MCF 10A (cell line): ENCODE measurements around the gene ADH7. TPM values are rescaled to one million over a fixed set of nuclear protein-coding genes. Genes with fewer than 3 reads are reported as not detected.

ENCODE experiments used
- BruUV-seq: library from RNA; stranded (reverse); fragments of 400-500 nt; replicated peaks from 2 replicates; lab custom pipeline; 2021; lab: Mats Ljungman, UMichigan
- CTCF ChIA-PET: fragments of 300-600 bp; sonication (Branson Sonifier 250); formaldehyde crosslinking; extraction: SDS; loops from one replicate; lab custom pipeline; 2021; ENCODE audit warnings: antibody characterized with exemption, inconsistent platforms; lab: Yijun Ruan, JAX
- POLR2A ChIA-PET: fragments of 300-600, 350-650 bp; sonication (Branson Sonifier 250); formaldehyde crosslinking; extraction: SDS; loops from one replicate; lab custom pipeline; 2020; ENCODE audit warnings: antibody characterized with exemption, inconsistent platforms; lab: Yijun Ruan, JAX
- DNase-seq: peaks from one replicate; pipeline ENCODE4 v3.0.0-alpha.2; 2018; ENCODE audit not compliant: unreplicated experiment
- H3K27ac Mint-ChIP-seq: one replicate; pipeline ENCODE4 v1.8.0; 2022; ENCODE audit warnings: mild to moderate bottlenecking, low read depth, mixed read lengths; ENCODE audit not compliant: unreplicated experiment
- H3K27me3 Mint-ChIP-seq: one replicate; pipeline ENCODE4 v1.8.0; 2022; ENCODE audit warnings: mixed read lengths; ENCODE audit not compliant: insufficient read depth, unreplicated experiment
- H3K36me3 Mint-ChIP-seq: one replicate; pipeline ENCODE4 v1.8.0; 2022; ENCODE audit warnings: mild to moderate bottlenecking, moderate library complexity, mixed read lengths; ENCODE audit not compliant: insufficient read depth, unreplicated experiment
- H3K4me1 Mint-ChIP-seq: one replicate; pipeline ENCODE4 v1.8.0; 2022; ENCODE audit warnings: mixed read lengths; ENCODE audit not compliant: insufficient read depth, unreplicated experiment
- H3K4me3 Mint-ChIP-seq: one replicate; pipeline ENCODE4 v1.8.0; 2022; ENCODE audit warnings: mild to moderate bottlenecking, moderate library complexity, mixed read lengths; ENCODE audit not compliant: unreplicated experiment
- H3K9me3 Mint-ChIP-seq: one replicate; pipeline ENCODE4 v1.8.0; 2022; ENCODE audit warnings: mixed read lengths; ENCODE audit not compliant: unreplicated experiment
- intact Hi-C: fragments of 100-400 bp; cut with micrococcal nuclease; formaldehyde crosslinking; loops from 2 replicates; pipeline ENCODE4 v1.14.1; 2022
- total RNA-seq: library from RNA; stranded (reverse); gene quantifications from 2 replicates; pipeline ENCODE4 v1.2.3, GENCODE V29; 2022
- TF ChIP-seq, protein P1 (sequence below): fragments of 200-600 bp; IDR thresholded peaks from one replicate; pipeline ENCODE4 v1.8.0; 2022; ENCODE audit warnings: antibody characterized with exemption, mild to moderate bottlenecking; ENCODE audit not compliant: unreplicated experiment

ADH7 gene
- total RNA-seq, 1 experiment from 2014 or later, result not detected

- intact Hi-C loops, result no loop called here
- TF ChIP-seq, protein P1, sequence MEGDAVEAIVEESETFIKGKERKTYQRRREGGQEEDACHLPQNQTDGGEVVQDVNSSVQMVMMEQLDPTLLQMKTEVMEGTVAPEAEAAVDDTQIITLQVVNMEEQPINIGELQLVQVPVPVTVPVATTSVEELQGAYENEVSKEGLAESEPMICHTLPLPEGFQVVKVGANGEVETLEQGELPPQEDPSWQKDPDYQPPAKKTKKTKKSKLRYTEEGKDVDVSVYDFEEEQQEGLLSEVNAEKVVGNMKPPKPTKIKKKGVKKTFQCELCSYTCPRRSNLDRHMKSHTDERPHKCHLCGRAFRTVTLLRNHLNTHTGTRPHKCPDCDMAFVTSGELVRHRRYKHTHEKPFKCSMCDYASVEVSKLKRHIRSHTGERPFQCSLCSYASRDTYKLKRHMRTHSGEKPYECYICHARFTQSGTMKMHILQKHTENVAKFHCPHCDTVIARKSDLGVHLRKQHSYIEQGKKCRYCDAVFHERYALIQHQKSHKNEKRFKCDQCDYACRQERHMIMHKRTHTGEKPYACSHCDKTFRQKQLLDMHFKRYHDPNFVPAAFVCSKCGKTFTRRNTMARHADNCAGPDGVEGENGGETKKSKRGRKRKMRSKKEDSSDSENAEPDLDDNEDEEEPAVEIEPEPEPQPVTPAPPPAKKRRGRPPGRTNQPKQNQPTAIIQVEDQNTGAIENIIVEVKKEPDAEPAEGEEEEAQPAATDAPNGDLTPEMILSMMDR, result no peak
- Mint-ChIP-seq H3K36me3 (no peaks in the 10 kb centered on the region), H3K27me3 (no peaks in the 10 kb centered on the region), H3K4me3 (no peak overlapping the region), H3K4me1 (peaks cover 7% of the 10 kb centered on the region), H3K27ac (no peak overlapping the region), H3K9me3 (no peaks in the 10 kb centered on the region)
- ChIA-PET CTCF (interaction anchor here (0.7 to 1.8 kb wide), 3 partner anchors 9 to 60 kb away, joined by 3 to 7 read pairs (median 4); no protein-coding TSS in a partner anchor), POLR2A (interaction anchor here (1.1 kb wide), 1 partner anchor 8 kb away, joined by 3 read pairs; no protein-coding TSS in a partner anchor)
- no TSS peak for BruUV-seq
- DNase-seq, result no peak
Observed at GRCh38 chr4:99395595-99396364, 39.4 kb downstream of the ADH7 start.

- no TSS peak for BruUV-seq
- Mint-ChIP-seq H3K4me1 (peaks cover 7% of the 10 kb centered on the region), H3K9me3 (no peaks in the 10 kb centered on the region), H3K27me3 (no peaks in the 10 kb centered on the region), H3K4me3 (no peak overlapping the region), H3K36me3 (no peaks in the 10 kb centered on the region), H3K27ac (no peak overlapping the region)
- TF ChIP-seq, protein P1, result no peak
- ChIA-PET POLR2A (interaction anchor here (0.6 to 1.1 kb wide), 2 partner anchors 9 to 30 kb away, joined by 3 read pairs; no protein-coding TSS in a partner anchor), CTCF (interaction anchor here (1.8 kb wide), 1 partner anchor 10 kb away, joined by 7 read pairs; no protein-coding TSS in a partner anchor)
- intact Hi-C loops, result no loop called here
- DNase-seq, result no peak
Observed at GRCh38 chr4:99394896-99395295, 40.2 kb downstream of the ADH7 start.

DNA sequence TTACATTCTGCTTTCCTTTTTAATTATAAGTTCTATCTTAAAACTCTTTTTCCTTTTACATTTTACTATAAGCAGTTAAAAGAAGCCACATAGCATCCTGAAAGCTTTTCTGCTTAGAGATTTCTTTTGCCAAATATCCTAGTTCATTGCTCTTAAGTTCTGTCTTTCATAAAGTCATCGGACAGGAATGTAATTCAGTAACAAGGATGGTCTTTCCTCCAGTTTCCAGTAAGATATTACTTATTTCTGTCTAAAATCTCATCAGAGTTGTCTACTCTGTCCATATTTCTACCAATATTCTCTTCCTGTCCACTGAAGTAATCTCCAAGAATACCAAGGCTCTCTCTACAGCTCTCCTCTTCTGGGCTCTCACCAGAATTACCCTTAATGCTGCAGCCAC, 45.1 kb downstream of the ADH7 start:
- intact Hi-C loops, result no loop called here
- CTCF ChIA-PET, result interaction anchor here (0.7 kb wide), 1 partner anchor 12 kb away, joined by 3 read pairs; no protein-coding TSS in a partner anchor
- POLR2A ChIA-PET, result no interaction called here
- no peaks in the 10 kb centered on the region for H3K27me3 Mint-ChIP-seq
- peaks cover 9% of the 10 kb centered on the region for H3K9me3 Mint-ChIP-seq
- DNase-seq, result no peak
- H3K4me3 Mint-ChIP-seq, result no peak overlapping the region
- TF ChIP-seq, protein P1, result no peak
- H3K27ac Mint-ChIP-seq, result no peak overlapping the region
- no peaks in the 10 kb centered on the region for H3K36me3 Mint-ChIP-seq
- H3K4me1 Mint-ChIP-seq, result peaks cover 2% of the 10 kb centered on the region
- no TSS peak for BruUV-seq

GRCh38 chr4:99389606-99390005, 45.5 kb downstream of the ADH7 start:
- no peaks in the 10 kb centered on the region for H3K27me3 Mint-ChIP-seq
- no peak overlapping the region for H3K4me3 Mint-ChIP-seq
- peaks cover 9% of the 10 kb centered on the region for H3K9me3 Mint-ChIP-seq
- ChIA-PET CTCF (interaction anchor here (0.7 kb wide), 1 partner anchor 12 kb away, joined by 3 read pairs; no protein-coding TSS in a partner anchor), POLR2A (no interaction called here)
- no TSS peak for BruUV-seq
- H3K4me1 Mint-ChIP-seq, result no peaks in the 10 kb centered on the region
- H3K36me3 Mint-ChIP-seq, result no peaks in the 10 kb centered on the region
- no peak for DNase-seq
- TF ChIP-seq, protein P1, result no peak
- no peak overlapping the region for H3K27ac Mint-ChIP-seq
- intact Hi-C loops, result no loop called here
